ENCODE data around the gene TMEM123. TPM values are rescaled to one million over a fixed set of nuclear protein-coding genes. Genes with fewer than 3 reads are reported as not detected.

TMEM123 gene
- total and polyA plus RNA-seq, 2 donors (not counting 3 experiments of a cell fraction or from before 2014, with no cell fraction given), result 201 to 257 TPM

DNA sequence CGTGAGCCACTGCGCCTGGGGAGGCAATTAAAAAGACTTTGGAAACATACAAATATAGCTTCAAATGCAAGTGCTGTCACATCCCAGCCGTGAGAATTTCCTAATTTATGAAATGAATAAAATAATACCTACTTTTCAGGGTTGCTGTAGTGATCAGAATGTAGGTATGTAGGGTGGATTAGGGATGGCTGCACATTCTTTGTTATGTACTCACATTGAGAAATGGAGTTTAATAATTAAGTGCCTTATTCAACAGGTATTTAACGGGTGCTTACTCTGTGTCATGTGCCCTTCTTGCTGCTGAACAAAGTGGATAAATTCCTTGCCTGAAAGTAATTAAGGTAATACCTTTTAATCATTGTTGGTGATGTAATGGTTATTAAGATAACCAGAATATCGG is 41.0 kb upstream of the TMEM123 start:
- no peaks in the 10 kb centered on the region for H3K79me2 ChIP-seq (ENCODE audit: control insufficient read depth, insufficient read depth, low read length)
- H3K27me3 ChIP-seq (ENCODE audit: control insufficient read depth in 2 of 2, insufficient read depth in 2 of 2, low read length in 2 of 2), result no peaks in the 10 kb centered on the region
- H3K9me3 ChIP-seq (replicated peaks; ENCODE audit: control insufficient read depth, insufficient read depth, low read length), result no peaks in the 10 kb centered on the region
- no peaks in the 10 kb centered on the region for H3K9me1 ChIP-seq (replicated peaks; ENCODE audit: control insufficient read depth, extremely low read depth, insufficient read depth, low read length)
- H3K4me2 ChIP-seq (ENCODE audit: insufficient read depth, low read length), result no peak overlapping the region
- no TSS peak for BruUV-seq (replicated peaks)
- no peaks in the 10 kb centered on the region for H3K36me3 ChIP-seq (ENCODE audit: control insufficient read depth in 2 of 2, extremely low read depth in 1 of 2, insufficient read depth in 2 of 2, low read length in 2 of 2)
- H3K9ac ChIP-seq (replicated peaks; ENCODE audit: extremely low read depth, insufficient read depth, low read length), result no peak overlapping the region
- no peak for FAIRE-seq
- ChIA-PET CTCF (interaction anchor here (1.0 to 3.7 kb wide), 7 partner anchors 8 to 199 kb away, joined by 3 to 23 read pairs (median 4); no protein-coding TSS in a partner anchor), POLR2A (no interaction called here)
- TF ChIP-seq JUN (IDR thresholded peaks at IDR 0.05; ENCODE audit: borderline replicate concordance, insufficient read depth, insufficient read length, low read depth) (no peak), POLR2AphosphoS5 (IDR thresholded peaks at IDR 0.05; ENCODE audit: insufficient read depth, low read depth, low read length) (no peak), FOS (IDR thresholded peaks at IDR 0.05; ENCODE audit: borderline replicate concordance, insufficient read depth, low read length) (no peak), EZH2 (IDR thresholded peaks at IDR 0.05; ENCODE audit: borderline replicate concordance, low read depth, low read length, severe bottlenecking) (no peak)
- no peak overlapping the region for H3K4me3 ChIP-seq (replicated peaks in 1 of 3; ENCODE audit: insufficient read depth in 1 of 3, low read depth in 1 of 3, low read length in 3 of 3)
- dilution Hi-C loops (cut with MboI; ENCODE audit: extremely low pct_ligation_motif_present, low sequenced_read_pairs), result no loop called here
- no peaks in the 10 kb centered on the region for H4K20me1 ChIP-seq (replicated peaks; ENCODE audit: control insufficient read depth, extremely low read depth, insufficient read depth, low read length)
- H3K4me1 ChIP-seq (ENCODE audit: control insufficient read depth, extremely low read depth, insufficient read depth, low read length), result peaks cover 13% of the 10 kb centered on the region
- H3K27ac ChIP-seq (ENCODE audit: insufficient read depth, low read depth, low read length), result no peak overlapping the region
- DNase-seq (ENCODE audit: low read depth, low spot score), result no peak
- no peak overlapping the region for H2AFZ ChIP-seq (ENCODE audit: low read depth, low read length)
- intact Hi-C loops (cut with micrococcal nuclease), result no loop called here

GRCh38 chr11:102491969-102492368 is 39.4 kb upstream of the TMEM123 start:
- Histone ChIP-seq H3K9me3 (replicated peaks; ENCODE audit: control insufficient read depth, insufficient read depth, low read length) (no peaks in the 10 kb centered on the region), H3K4me3 (replicated peaks in 1 of 3; ENCODE audit: insufficient read depth in 1 of 3, low read depth in 1 of 3, low read length in 3 of 3) (no peak overlapping the region), H3K4me2 (ENCODE audit: insufficient read depth, low read length) (no peak overlapping the region), H2AFZ (ENCODE audit: low read depth, low read length) (no peak overlapping the region), H3K27ac (ENCODE audit: insufficient read depth, low read depth, low read length) (no peak overlapping the region), H3K4me1 (ENCODE audit: control insufficient read depth, extremely low read depth, insufficient read depth, low read length) (peaks cover 13% of the 10 kb centered on the region), H3K27me3 (ENCODE audit: control insufficient read depth in 2 of 2, insufficient read depth in 2 of 2, low read length in 2 of 2) (no peaks in the 10 kb centered on the region), H4K20me1 (replicated peaks; ENCODE audit: control insufficient read depth, extremely low read depth, insufficient read depth, low read length) (no peaks in the 10 kb centered on the region), H3K9ac (replicated peaks; ENCODE audit: extremely low read depth, insufficient read depth, low read length) (no peak overlapping the region), H3K36me3 (ENCODE audit: control insufficient read depth in 2 of 2, extremely low read depth in 1 of 2, insufficient read depth in 2 of 2, low read length in 2 of 2) (no peaks in the 10 kb centered on the region), H3K79me2 (ENCODE audit: control insufficient read depth, insufficient read depth, low read length) (no peaks in the 10 kb centered on the region), H3K9me1 (replicated peaks; ENCODE audit: control insufficient read depth, extremely low read depth, insufficient read depth, low read length) (no peaks in the 10 kb centered on the region)
- DNase-seq (ENCODE audit: low read depth, low spot score) (no peak), FAIRE-seq (no peak)
- ChIA-PET POLR2A (no interaction called here), CTCF (interaction anchor here (1.0 to 3.7 kb wide), 3 partner anchors 34 to 125 kb away, joined by 3 to 23 read pairs (median 7); no protein-coding TSS in a partner anchor)
- TF ChIP-seq, protein P1, sequence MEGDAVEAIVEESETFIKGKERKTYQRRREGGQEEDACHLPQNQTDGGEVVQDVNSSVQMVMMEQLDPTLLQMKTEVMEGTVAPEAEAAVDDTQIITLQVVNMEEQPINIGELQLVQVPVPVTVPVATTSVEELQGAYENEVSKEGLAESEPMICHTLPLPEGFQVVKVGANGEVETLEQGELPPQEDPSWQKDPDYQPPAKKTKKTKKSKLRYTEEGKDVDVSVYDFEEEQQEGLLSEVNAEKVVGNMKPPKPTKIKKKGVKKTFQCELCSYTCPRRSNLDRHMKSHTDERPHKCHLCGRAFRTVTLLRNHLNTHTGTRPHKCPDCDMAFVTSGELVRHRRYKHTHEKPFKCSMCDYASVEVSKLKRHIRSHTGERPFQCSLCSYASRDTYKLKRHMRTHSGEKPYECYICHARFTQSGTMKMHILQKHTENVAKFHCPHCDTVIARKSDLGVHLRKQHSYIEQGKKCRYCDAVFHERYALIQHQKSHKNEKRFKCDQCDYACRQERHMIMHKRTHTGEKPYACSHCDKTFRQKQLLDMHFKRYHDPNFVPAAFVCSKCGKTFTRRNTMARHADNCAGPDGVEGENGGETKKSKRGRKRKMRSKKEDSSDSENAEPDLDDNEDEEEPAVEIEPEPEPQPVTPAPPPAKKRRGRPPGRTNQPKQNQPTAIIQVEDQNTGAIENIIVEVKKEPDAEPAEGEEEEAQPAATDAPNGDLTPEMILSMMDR (IDR thresholded peaks at IDR 0.05; ENCODE audit: extremely low read depth in 1 of 2, insufficient read depth in 1 of 2, low read depth in 1 of 2, low read length in 2 of 2), result no peak
- no peak for TF ChIP-seq FOS (IDR thresholded peaks at IDR 0.05; ENCODE audit: borderline replicate concordance, insufficient read depth, low read length)
- intact Hi-C loops (cut with micrococcal nuclease), result no loop called here
- BruUV-seq (replicated peaks), result no TSS peak
- dilution Hi-C loops (cut with MboI; ENCODE audit: extremely low pct_ligation_motif_present, low sequenced_read_pairs), result no loop called here
